Osteocyte (in vitro differentiated cells): Measurements from ENCODE around the gene NEFH. TPM values are rescaled to one million over a fixed set of nuclear protein-coding genes. Genes with fewer than 3 reads are reported as not detected.

Experiments
- DNase-seq: peaks from one replicate; pipeline ENCODE4 v3.0.0; 2021; ENCODE audit warnings: mixed read lengths; ENCODE audit not compliant: unreplicated experiment; ENCODE audit errors: extremely low spot score
- H3K27ac Mint-ChIP-seq: one replicate; pipeline ENCODE4 v1.8.0; 2021; ENCODE audit warnings: mild to moderate bottlenecking, mixed read lengths; ENCODE audit not compliant: unreplicated experiment
- H3K27me3 Mint-ChIP-seq: one replicate; pipeline ENCODE4 v1.8.0; 2021; ENCODE audit warnings: mixed read lengths; ENCODE audit not compliant: unreplicated experiment
- H3K36me3 Mint-ChIP-seq: one replicate; pipeline ENCODE4 v1.8.0; 2021; ENCODE audit warnings: mixed read lengths; ENCODE audit not compliant: unreplicated experiment
- H3K4me1 Mint-ChIP-seq: one replicate; pipeline ENCODE4 v1.8.0; 2021; ENCODE audit warnings: mixed read lengths; ENCODE audit not compliant: unreplicated experiment
- H3K4me3 Mint-ChIP-seq: one replicate; pipeline ENCODE4 v1.8.0; 2021; ENCODE audit warnings: mild to moderate bottlenecking, moderate library complexity, mixed read lengths; ENCODE audit not compliant: unreplicated experiment
- H3K9me3 Mint-ChIP-seq: one replicate; pipeline ENCODE4 v1.8.0; 2021; ENCODE audit warnings: mixed read lengths; ENCODE audit not compliant: unreplicated experiment
- CTCF ChIP-seq: fragments of 200-600 bp; sonication (generic); IDR thresholded peaks from 2 replicates; pipeline ENCODE4 v1.5.0; 2021; ENCODE audit warnings: antibody characterized with exemption, mild to moderate bottlenecking, moderate library complexity
- total RNA-seq: library from RNA; stranded (reverse); gene quantifications from 2 replicates; pipeline ENCODE4 v1.2.1, GENCODE V29; 2021

Gene NEFH
- total RNA-seq, 1 donor from 2014 or later, result 0.62 TPM

- no peak for TF ChIP-seq CTCF
- Mint-ChIP-seq H3K9me3 (no peaks in the 10 kb centered on the region), H3K27me3 (no peaks in the 10 kb centered on the region), H3K27ac (no peak overlapping the region), H3K4me3 (no peak overlapping the region), H3K4me1 (no peaks in the 10 kb centered on the region), H3K36me3 (no peaks in the 10 kb centered on the region)
- no peak for DNase-seq
Measured at GRCh38 chr22:29459773-29460172, 20.2 kb upstream of the NEFH start.

- H3K27ac Mint-ChIP-seq, result no peak overlapping the region
- H3K4me1 Mint-ChIP-seq, result no peaks in the 10 kb centered on the region
- TF ChIP-seq CTCF, result no peak
- H3K27me3 Mint-ChIP-seq, result peaks cover 4% of the 10 kb centered on the region
- no peaks in the 10 kb centered on the region for H3K9me3 Mint-ChIP-seq
- no peaks in the 10 kb centered on the region for H3K36me3 Mint-ChIP-seq
- H3K4me3 Mint-ChIP-seq, result no peak overlapping the region
- DNase-seq, result no peak
Measured at GRCh38 chr22:29461263-29461662, 18.8 kb upstream of the NEFH start.

GRCh38 chr22:29463629-29464028 is 16.4 kb upstream of the NEFH start:
- Mint-ChIP-seq H3K36me3 (no peaks in the 10 kb centered on the region), H3K4me1 (no peaks in the 10 kb centered on the region), H3K27me3 (peaks cover 18% of the 10 kb centered on the region), H3K27ac (no peak overlapping the region), H3K9me3 (no peaks in the 10 kb centered on the region), H3K4me3 (no peak overlapping the region)
- no peak for DNase-seq
- TF ChIP-seq CTCF, result no peak

GRCh38 chr22:29464581-29464980 is 15.4 kb upstream of the NEFH start:
- Mint-ChIP-seq H3K27ac (no peak overlapping the region), H3K4me1 (no peaks in the 10 kb centered on the region), H3K27me3 (peaks cover 23% of the 10 kb centered on the region), H3K4me3 (no peak overlapping the region), H3K9me3 (no peaks in the 10 kb centered on the region), H3K36me3 (no peaks in the 10 kb centered on the region)
- no peak for DNase-seq
- no peak for TF ChIP-seq CTCF

- no peak for TF ChIP-seq CTCF
- no peak for DNase-seq
- peak overlapping the region; percentile 63 for H3K4me3 Mint-ChIP-seq
- peaks cover 45% of the 10 kb centered on the region for H3K27me3 Mint-ChIP-seq
- H3K9me3 Mint-ChIP-seq, result no peaks in the 10 kb centered on the region
- H3K4me1 Mint-ChIP-seq, result peaks cover 11% of the 10 kb centered on the region
- no peaks in the 10 kb centered on the region for H3K36me3 Mint-ChIP-seq
- H3K27ac Mint-ChIP-seq, result no peak overlapping the region
Measured at GRCh38 chr22:29469755-29470154, 10.3 kb upstream of the NEFH start.
